ENCODE data around the gene MACF1. TPM values are rescaled to one million over a fixed set of nuclear protein-coding genes. Genes with fewer than 3 reads are reported as not detected.

The MACF1 gene
- total and polyA plus RNA-seq, 2 of the 13 experiments (the other 11 are each of a cell fraction or from before 2014, with no cell fraction given), result 36.7 to 65.4 TPM

- intact Hi-C loops (cut with micrococcal nuclease; ENCODE audit: unreplicated experiment) (no loop called here), in situ Hi-C loops (cut with HindIII; ENCODE audit: extremely low pct_ligation_motif_present, low pct_unique_long_range_greater_than_20kb) (no loop called here)
- no peak overlapping the region for H3K27ac ChIP-seq (ENCODE audit: extremely low read length, insufficient read depth, low read length)
- no peaks in the 10 kb centered on the region for H3K79me2 ChIP-seq (ENCODE audit: insufficient read depth, low read length)
- no TSS peak for BruUV-seq (replicated peaks)
- WGBS (ENCODE audit: low lambda C conversion rate), result 99% methylated on average over 2 of the region's 2 CpGs
- H3K9me3 ChIP-seq (ENCODE audit: low read length), result no peaks in the 10 kb centered on the region
- peaks cover 13% of the 10 kb centered on the region for H3K4me1 ChIP-seq (ENCODE audit: insufficient read depth, low read length)
- H4K20me1 ChIP-seq (ENCODE audit: insufficient read depth, low read length), result no peaks in the 10 kb centered on the region
- no peak for ATAC-seq
- TF ChIP-seq RBFOX2 (IDR thresholded peaks at IDR 0.05; ENCODE audit: low read depth, low read length), result no peak
- no peak for TF ChIP-seq ZNF460 (CRISPR knock-in tag; IDR thresholded peaks at IDR 0.05; ENCODE audit: borderline replicate concordance)
- TF ChIP-seq ZNF816 (CRISPR knock-in tag; IDR thresholded peaks at IDR 0.05; ENCODE audit: borderline replicate concordance), result no peak
- TF ChIP-seq ZNF841 (CRISPR knock-in tag; IDR thresholded peaks at IDR 0.05; ENCODE audit: borderline replicate concordance), result no peak
- TF ChIP-seq, protein P1, sequence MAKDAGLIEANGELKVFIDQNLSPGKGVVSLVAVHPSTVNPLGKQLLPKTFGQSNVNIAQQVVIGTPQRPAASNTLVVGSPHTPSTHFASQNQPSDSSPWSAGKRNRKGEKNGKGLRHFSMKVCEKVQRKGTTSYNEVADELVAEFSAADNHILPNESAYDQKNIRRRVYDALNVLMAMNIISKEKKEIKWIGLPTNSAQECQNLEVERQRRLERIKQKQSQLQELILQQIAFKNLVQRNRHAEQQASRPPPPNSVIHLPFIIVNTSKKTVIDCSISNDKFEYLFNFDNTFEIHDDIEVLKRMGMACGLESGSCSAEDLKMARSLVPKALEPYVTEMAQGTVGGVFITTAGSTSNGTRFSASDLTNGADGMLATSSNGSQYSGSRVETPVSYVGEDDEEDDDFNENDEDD (CRISPR knock-in tag; IDR thresholded peaks at IDR 0.05; ENCODE audit: borderline replicate concordance), result no peak
- no peak for TF ChIP-seq ATF7 (IDR thresholded peaks at IDR 0.05)
- TF ChIP-seq ATF7 (CRISPR knock-in tag; IDR thresholded peaks at IDR 0.05), result no peak
- no peak for TF ChIP-seq KDM2A (CRISPR knock-in tag; IDR thresholded peaks at IDR 0.05; ENCODE audit: borderline replicate concordance, low read depth)
- no peak for TF ChIP-seq RBAK (CRISPR knock-in tag; IDR thresholded peaks at IDR 0.05)
- TF ChIP-seq, protein P2, sequence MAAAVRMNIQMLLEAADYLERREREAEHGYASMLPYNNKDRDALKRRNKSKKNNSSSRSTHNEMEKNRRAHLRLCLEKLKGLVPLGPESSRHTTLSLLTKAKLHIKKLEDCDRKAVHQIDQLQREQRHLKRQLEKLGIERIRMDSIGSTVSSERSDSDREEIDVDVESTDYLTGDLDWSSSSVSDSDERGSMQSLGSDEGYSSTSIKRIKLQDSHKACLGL (CRISPR knock-in tag; IDR thresholded peaks at IDR 0.05), result no peak
- no peak for TF ChIP-seq BCL3 (CRISPR knock-in tag; IDR thresholded peaks at IDR 0.05)
- TF ChIP-seq GPN1 (CRISPR knock-in tag; IDR thresholded peaks at IDR 0.05; ENCODE audit: borderline replicate concordance), result no peak
- TF ChIP-seq MAFG (CRISPR knock-in tag; IDR thresholded peaks at IDR 0.05), result no peak
- no peak for TF ChIP-seq ZNF33A (CRISPR knock-in tag; IDR thresholded peaks at IDR 0.05; ENCODE audit: borderline replicate concordance)
- H2AFZ ChIP-seq (ENCODE audit: low read length), result no peak overlapping the region
- FAIRE-seq, result no peak
- H3K27me3 ChIP-seq (ENCODE audit: control insufficient read depth in 1 of 2, insufficient read depth in 2 of 2, low read length in 2 of 2), result no peaks in the 10 kb centered on the region
- H3K4me2 ChIP-seq (ENCODE audit: low read depth, low read length), result no peak overlapping the region
- no peak overlapping the region for H3K4me3 ChIP-seq (replicated peaks in 1 of 3; ENCODE audit: insufficient read depth in 1 of 3, low read depth in 2 of 3, low read length in 3 of 3)
- ChIA-PET POLR2A (no interaction called here), CTCF (ENCODE audit: low intra/inter-chr PET ratio, low total read pairs) (no interaction called here)
- H3K9ac ChIP-seq (ENCODE audit: insufficient read depth, low read depth, low read length), result no peak overlapping the region
- no peak for DNase-seq (ENCODE audit: low spot score)
- peaks cover 23 to 46% of the 10 kb centered on the region in 2 experiments for H3K36me3 ChIP-seq (replicated peaks in 1 of 2; ENCODE audit: control insufficient read depth in 1 of 2, insufficient read depth in 2 of 2, low read length in 2 of 2)
These were observed 179.8 kb downstream of the MACF1 start for GRCh38 chr1:39384305-39384704.

Data from HepG2 (cell line).